HG03565 (cell line): ENCODE data around the gene ZNF891.

Experiments
- ATAC-seq: cut with Tn5 transposase; IDR thresholded peaks from one replicate; pipeline ENCODE4 v1.9.1; 2021; ENCODE audit warnings: mild to moderate bottlenecking, moderate library complexity; ENCODE audit not compliant: unreplicated experiment

Gene ZNF891

DNA sequence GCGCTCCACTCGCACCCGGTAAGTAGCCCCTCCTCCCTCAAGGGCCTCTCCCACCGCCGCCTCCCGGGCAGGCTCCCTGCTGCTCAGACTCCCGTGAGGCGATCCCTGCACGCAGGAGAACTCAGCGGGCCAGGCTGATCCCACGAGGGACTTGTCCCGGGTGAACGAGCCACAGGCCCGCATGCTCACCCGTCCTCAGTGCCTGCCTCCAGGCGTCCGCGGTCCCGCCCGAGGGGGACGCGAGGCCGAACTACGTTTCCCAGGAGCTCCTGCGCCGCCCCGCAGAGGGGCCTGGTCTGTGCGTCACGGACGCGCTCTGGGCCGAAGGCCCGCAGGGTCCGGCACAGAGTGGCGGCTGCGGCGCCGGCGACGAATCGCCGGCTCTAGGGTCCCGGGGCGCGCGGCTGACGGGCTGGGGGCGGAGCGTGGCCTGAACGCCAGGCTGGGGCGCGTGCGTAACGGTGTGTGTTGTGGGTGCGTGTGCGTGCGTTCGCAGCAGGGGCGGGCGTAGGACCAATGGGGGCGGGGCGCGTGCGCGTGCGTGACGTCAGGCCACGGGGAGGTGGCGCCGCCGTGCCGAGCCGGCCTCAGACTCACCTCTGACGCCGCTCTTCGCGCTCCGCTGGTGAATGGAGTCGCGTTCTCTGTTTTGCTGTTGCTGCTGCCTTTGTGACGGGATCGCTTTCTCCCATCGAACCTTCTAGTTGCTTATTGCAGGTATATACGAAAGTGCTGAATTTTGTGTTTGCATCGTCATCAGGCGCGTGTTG, at the start of gene ZNF891, which contains the start of gene ZNF10:
ZNF891 (minus strand) TSS at position 237 of the 770 bp plus-strand sequence. CDS start 8,356 bp downstream, outside the sequence.
ZNF10 (plus strand) TSS at position 590 of the 770 bp plus-strand sequence. CDS start 13,866 bp downstream, outside the sequence.
- peak; percentile 86 for ATAC-seq

DNA sequence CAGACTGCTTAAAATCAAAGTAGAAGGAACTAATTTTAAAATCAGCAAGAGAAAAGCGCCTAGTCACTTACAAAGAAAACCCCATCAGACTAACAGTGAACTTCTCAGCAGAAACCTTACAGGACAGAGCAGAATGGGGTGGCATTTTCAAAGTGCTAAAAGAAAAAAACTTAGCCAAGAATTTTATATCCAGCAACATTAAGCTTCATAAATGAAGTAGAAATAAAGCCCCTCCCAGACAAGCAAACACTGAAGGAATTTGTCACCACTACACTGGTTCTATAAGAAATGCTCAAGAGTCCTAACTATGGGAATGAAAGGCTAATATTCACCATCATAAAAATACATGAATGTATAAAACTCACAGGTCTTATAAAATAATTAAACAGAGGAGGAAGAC, 44.8 kb upstream of the ZNF891 start:
- ATAC-seq, result no peak

DNA sequence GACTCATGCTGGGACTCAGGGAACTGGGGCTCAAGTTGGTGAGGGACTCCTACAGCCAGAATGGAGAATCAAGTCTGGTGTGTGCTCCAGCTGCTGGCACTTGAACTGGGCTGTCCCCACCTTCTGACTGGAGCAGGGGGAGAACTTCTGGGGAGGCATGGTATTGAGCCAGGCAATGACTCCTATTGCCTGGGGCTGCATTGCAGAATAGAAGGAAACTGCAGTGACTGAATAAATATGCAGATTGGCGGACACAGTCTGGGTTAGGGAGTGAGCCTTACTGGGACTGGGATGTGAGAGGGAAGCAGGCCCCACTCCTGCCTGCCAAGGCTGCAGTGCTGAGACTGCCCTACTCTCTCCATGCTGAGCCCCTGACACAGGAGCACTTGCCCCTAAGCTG, 42.4 kb upstream of the ZNF891 start:
- no peak for ATAC-seq

DNA sequence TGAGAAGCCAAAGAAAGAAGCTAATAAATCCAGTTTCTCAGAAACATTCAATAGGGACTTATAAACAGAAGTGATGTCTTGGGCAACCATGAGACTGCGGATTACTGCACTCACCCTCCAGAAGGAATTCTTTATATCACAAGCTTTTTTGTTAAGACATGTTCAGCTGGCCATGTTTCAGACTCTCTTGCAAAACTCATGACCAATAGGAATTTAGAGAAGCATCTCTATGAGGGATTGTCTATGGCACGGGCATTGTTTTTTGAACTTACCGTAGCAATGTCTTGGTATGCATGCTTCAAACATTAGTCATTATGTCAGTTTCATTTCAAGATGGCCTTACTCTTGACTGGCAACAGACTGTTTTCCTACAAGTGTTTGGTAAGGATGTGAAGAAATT, 35.7 kb upstream of the ZNF891 start:
- ATAC-seq, result no peak

DNA sequence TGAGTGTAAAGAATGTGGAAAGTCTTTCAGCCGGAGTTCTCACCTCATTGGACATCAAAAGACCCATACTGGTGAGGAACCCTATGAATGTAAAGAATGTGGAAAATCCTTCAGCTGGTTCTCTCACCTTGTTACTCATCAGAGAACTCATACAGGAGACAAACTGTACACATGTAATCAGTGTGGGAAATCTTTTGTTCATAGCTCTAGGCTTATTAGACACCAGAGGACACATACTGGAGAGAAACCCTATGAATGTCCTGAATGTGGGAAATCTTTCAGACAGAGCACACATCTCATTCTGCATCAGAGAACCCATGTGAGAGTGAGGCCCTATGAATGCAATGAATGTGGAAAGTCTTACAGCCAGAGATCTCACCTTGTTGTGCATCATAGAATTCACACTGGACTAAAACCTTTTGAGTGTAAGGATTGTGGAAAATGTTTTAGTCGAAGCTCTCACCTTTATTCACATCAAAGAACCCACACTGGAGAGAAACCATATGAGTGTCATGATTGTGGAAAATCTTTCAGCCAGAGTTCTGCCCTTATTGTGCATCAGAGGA, 26.1 kb upstream of the ZNF891 start:
- ATAC-seq, result no peak

DNA sequence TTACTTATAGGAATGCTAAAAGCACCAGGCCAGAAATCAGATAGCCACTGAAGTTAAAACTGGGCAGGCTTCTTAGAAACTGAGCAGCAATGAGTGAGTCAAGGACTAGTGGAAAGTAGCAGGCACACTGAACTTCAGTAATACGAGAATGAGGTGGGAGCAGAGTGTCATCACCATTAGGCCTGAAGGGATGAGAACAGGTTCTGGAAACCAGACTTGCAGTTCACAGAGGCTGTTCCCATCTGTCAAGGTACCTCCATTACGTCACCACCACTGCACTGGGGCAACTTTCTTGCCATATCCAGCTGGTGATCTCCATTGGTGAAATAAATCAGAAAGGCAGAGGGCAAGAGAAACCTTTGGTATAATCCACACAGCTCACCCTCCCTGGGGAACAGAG, 15.9 kb upstream of the ZNF891 start:
- ATAC-seq, result no peak

DNA sequence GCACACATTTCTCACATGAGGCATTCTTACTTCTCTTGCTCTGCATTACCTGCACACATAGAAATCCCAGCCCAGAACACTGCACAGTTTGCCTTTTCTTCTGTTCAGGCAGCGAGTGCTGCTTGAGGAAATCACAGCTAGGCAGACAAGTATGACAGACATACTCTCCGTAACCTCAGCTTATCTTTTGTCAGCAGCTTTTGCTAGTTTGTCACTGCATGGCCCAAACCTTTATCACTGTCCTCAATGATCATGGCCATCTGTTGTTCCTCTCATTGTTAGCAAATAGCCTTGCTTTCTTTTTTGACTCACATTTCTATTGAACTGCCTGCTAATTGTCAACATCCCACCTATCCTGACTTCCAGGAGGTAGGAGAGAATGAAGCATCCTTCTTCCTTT, 5.7 kb upstream of the ZNF891 start:
- ATAC-seq, result no peak

DNA sequence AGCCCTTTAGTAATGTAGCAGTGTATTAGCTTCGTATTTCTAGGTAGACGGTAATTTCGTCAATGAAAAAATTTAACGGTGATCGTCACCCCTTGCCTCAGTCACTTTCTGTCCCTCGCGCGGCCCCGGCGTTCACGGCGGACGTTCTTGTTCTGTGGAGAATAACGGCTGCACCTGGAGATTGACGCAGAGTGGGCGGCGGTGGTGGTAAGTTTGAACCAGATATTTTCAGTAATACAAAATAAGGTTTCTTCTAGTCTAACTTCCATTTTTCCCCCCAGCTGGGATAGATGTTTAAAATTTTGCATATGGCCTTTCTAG, 694 bp upstream of the ZNF891 start:
- ATAC-seq, result no peak

DNA sequence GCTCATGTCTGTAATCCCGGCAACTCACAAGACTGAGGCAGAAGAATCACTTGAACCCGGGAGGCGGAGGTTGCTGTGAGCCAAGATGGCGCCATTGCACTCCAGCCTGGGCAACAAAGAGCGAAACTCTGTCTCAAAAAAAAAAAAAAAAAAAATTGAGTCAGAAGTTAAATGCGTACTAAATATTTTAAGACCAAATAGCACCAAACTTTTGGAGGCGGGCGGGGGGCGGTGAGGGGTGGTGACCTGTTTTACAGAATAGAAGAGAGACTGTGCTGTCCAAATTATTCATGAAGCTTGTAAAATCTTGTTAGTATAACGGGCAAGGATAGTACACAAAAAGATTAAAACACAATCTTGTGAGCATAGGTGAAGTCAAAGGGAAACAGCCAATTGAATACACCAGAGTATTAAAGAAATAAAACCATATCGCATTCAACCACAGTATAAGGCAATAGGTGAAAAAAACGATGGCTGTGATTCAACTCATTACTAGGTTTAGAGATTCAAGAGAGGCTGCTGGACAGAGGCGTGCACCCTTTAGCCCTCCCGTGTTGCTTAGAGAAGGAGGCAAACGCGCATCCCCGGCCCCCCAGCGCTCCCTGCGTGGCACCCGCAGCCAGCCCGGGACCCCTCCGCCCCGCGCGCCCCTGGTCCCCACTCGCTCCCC, 571 bp downstream of the ZNF891 start:
- peak; percentile 2 for ATAC-seq

DNA sequence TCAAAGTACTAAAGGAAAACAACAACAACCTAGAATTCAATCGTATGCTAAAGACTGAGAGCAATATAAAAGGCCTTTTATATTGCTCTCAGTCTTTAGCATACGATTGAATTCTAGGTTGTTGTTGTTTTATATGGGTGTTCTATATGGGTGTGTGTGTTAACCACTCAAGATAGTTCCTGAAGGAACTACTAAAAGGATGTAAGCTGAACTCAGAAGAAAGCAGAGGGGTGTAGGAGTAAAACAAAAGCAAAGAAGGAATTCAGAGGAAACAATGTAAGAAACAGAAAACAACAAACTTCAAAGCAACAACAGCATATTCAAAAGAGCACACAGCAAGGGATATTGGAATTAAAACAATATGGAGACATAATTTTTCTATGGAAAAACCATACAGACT, 5.4 kb downstream of the ZNF891 start:
- no peak for ATAC-seq

DNA sequence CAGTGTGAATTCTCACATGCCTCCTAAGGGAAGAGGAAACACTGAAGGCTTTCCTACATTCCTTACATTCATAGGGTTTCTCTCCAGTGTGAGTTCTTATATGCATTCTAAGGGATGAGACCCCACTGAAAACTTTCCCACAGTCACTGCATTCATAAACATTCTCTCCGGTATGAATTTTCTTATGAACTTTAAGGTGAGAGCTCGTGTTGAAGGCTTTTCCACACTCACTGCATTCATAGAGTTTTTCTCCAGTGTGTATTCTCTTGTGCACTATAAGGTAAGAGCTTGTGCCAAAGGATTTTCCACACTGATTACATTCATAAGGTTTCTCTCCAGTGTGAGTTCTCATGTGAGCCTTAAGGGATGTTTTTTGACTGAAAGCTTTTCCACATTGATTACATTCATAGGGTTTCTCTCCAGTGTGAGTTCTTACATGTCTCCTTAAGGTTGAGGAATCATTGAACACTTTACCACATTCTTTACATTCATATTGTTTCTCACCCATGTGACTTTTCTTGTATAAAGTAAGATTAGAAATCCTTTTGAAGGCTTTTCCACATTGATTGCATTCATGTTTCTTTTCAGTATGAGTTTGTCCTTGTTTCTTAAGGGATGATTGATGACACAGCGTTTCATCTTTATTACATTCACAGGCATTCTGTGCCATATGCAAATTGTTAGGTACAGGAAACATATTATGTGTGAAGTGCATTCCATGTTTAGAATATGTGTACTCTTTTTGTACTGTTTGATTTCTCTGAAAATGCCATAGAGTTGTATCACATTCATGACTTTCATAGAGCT, 9.5 kb downstream of the ZNF891 start:
- ATAC-seq, result no peak

DNA sequence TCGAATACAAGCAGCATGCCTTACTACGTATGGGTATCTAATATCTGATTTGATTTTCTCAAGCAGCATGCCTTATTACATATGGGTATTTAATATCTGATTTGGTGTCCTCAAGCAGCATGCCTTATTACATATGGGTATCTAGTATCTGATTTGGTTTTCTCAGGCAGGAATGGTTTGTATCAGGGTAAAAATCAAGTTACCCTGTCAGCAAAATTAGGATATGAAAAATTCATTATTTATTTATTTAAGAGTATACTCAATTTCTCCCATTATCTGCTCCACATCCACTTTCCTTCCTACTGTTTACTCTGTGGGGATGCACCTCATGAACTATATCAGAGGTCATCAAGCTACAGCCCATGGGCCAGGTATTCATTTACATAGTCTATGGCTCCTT, 21.9 kb downstream of the ZNF891 start:
- ATAC-seq, result no peak

DNA sequence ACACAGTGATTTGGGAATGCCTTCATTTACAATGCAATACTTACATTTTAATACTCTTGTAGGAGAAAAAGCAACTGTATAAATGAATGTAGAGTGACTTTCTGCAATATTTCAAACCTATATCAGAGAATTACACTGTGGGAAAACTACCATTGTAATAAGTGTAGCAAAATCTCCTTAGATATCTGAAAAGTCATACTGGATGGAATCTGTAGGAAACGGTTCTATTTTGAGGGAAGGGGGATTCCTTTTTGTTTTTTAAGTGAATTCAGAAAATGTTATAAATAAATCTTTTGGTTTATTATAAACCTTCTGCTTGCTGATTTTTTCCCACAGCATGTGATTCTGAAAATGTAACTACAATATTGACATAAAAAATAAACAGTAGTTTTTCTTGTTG, 23.0 kb downstream of the ZNF891 start:
- ATAC-seq, result no peak

DNA sequence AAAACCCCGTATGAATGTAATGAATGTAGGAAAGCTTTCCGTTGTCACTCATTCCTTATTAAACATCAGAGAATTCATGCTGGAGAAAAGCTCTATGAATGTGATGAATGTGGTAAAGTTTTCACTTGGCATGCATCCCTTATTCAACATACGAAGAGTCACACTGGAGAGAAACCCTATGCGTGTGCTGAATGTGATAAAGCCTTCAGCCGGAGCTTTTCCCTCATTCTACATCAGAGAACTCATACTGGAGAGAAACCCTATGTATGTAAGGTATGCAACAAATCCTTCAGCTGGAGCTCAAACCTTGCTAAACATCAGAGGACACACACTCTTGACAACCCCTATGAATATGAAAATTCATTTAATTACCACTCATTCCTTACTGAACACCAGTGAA, 23.8 kb downstream of the ZNF891 start:
- ATAC-seq, result no peak

DNA sequence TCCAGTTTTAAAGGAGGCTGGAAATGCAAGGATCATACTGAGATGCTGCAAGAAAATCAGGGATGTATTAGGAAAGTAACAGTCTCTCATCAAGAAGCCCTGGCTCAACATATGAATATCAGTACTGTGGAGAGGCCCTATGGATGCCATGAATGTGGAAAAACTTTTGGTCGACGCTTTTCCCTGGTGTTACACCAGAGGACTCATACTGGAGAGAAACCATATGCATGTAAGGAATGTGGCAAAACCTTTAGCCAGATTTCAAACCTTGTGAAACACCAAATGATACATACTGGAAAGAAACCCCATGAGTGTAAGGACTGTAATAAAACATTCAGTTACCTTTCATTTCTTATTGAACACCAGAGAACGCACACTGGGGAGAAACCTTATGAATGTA, 24.5 kb downstream of the ZNF891 start:
- ATAC-seq, result no peak

DNA sequence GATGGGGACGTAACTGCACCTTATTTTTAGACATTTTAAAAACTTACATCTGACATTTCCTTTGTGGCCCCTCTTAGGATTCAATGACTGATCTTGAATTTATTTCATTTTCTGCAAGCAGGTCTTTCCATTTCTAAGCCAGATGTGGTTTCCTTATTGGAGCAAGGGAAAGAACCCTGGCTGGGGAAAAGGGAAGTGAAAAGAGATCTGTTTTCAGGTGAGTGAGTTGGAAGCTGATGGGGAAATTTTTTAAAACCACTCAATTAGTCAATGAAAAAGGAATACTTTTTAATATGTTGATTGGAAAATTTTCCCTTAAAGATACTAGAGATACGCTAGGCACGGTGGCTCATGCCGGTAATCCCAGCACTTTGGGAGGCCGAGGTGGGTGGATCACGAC, 46.7 kb downstream of the ZNF891 start:
- ATAC-seq, result no peak

DNA sequence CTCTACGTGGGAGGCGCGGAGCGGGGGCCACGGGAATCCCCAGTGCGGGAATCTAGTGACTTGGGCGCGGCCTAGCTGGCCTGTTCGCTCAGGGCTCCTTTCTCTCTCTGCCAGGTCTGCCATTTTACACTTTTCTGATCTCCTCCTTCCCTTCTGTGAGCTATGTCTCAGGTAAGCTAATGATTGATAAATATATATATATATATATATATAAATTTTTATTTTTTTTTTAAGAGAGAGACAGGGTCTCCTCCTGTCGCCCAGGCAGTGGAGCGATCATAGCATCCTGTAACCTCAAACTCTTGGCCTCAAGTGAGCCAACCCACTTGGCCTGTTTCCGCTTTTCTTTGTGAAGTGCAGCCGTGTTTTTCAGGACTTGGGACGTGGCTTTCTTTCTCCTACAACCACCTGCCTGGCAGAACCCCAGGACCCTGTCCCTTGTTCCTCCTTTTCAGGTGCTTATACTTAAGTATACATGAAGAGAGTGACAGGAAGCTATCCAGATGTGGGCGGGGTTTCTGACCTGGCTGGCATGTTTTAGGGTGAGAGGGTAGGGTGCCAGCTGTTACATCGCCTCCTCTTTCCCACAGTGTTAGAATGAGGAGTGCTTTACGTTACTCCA, 48.8 kb downstream of the ZNF891 start:
- no peak for ATAC-seq

DNA sequence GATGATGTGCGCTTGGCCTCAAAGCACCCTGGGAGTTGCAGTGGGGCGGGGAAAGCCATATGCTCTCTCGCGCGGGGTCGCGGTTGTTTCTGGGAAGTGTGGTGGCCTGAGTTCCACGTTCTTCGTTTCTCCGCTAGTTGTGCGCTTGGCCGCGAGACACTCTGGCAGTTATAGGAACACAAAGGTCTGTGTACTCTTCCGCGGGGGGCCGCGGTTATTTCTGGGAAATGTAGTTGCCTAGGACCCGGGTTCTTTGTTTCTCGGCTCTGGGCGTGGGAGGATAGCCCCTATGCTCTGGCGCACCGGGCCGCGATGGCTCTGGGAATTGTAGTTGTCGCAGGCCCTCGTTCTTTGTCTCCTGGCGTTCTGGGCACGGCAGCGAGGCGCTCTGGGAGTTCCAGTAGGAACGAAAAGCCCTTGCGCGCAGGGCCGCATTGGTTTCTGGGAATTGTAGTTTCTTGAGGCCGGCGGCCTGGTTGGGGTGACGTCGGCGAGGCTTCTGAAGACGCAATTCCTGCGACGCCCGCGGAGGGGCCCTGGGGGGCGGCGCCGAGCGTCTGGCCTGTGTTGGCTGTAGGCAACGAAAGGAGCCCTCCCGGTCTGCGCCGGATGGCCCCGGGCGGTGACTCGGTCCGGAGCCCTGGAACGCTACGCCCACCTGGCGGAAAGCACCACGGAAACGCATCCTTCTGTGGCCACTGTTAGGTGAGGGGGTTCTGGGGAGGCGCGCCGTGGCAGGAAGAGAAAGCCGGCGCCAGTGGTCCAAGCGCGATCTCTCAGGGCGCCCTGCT, 49.5 kb downstream of the ZNF891 start, which contains the start of gene ZNF140:
ZNF140 (plus strand) TSS at position 556 of the 791 bp plus-strand sequence. CDS start 398 bp downstream, outside the sequence.
- peak; percentile 60 for ATAC-seq

DNA sequence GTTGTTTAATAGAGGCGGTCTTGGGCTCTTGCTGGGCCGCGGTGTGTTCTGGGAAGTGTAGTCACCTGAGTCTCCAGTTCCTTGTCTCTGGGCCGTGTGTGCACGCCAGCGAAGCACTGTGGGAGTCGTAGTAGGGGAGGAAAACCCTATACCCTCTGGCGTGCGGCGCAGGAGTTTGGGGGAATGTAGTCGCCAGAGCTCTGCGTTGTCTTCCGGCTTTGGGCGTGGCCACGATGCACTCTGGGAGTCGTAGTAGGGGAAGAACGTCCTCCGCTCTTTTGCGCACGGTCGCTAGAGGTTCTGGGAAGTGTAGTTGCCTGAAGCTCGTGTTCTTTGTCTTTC, 50.1 kb downstream of the ZNF891 start:
- peak; percentile 61 for ATAC-seq

DNA sequence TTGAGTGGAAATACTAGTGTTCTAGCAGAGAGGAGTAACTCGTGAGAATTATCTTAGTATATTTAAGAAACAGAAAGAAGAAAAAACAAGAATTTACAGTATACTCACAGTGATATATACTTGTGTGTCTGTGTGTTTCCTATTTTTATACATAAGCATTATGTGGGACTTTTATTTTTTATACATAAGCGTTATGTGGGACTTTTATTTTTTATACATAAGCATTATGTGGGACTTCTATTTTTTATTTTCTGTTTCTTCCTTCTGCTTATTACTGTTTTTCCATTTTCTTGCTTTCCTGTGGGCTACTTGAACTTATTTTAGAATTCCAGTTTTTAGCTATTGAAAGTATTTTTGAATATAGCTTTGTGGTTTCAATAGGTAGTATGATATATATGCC, 56.2 kb downstream of the ZNF891 start:
- no peak for ATAC-seq
